Activated CD8-positive, alpha-beta T cell treated with anti-CD3 and anti-CD28 coated beads for 36 hours (primary cell): ENCODE results near the gene ADAMTS17. TPM values are rescaled to one million over a fixed set of nuclear protein-coding genes. Genes with fewer than 3 reads are reported as not detected.
"Not testable (repeated sequence)": the region's sequence is repeated elsewhere in the genome, so short reads cannot be mapped to it uniquely, and the experiment has no call there.

Experiments used
- ATAC-seq: fragments of 200-7000 bp; cut with Tn5 transposase; one replicate; pipeline ENCODE4 v1.10.0; 2021; ENCODE audit warnings: mild to moderate bottlenecking, moderate library complexity
- CTCF ChIA-PET: fragments of 350-600 bp; sonication (Branson Sonifier 250); formaldehyde crosslinking; loops from one replicate; lab custom pipeline; 2021; ENCODE audit warnings: antibody characterized with exemption; lab: Charles Lee
- POLR2A ChIA-PET: fragments of 350-600 bp; sonication (Branson Sonifier 250); formaldehyde crosslinking; loops from one replicate; lab custom pipeline; 2021; ENCODE audit warnings: antibody characterized with exemption; lab: Charles Lee
- DNase-seq: peaks from one replicate; pipeline ENCODE4 v3.0.0-alpha.2; 2020
- H3K27ac Mint-ChIP-seq: one replicate; pipeline ENCODE4 v1.8.0; 2021; ENCODE audit warnings: mild to moderate bottlenecking, mixed read lengths
- H3K27me3 Mint-ChIP-seq: one replicate; pipeline ENCODE4 v1.8.0; 2021; ENCODE audit warnings: mixed read lengths
- H3K36me3 Mint-ChIP-seq: one replicate; pipeline ENCODE4 v1.8.0; 2021; ENCODE audit warnings: low read depth, mixed read lengths
- H3K4me1 Mint-ChIP-seq: one replicate; pipeline ENCODE4 v1.8.0; 2021; ENCODE audit warnings: low read depth, mixed read lengths
- H3K4me3 Mint-ChIP-seq: one replicate; pipeline ENCODE4 v1.8.0; 2021; ENCODE audit warnings: mild to moderate bottlenecking, moderate library complexity, mixed read lengths
- H3K9me3 Mint-ChIP-seq: one replicate; pipeline ENCODE4 v1.8.0; 2021; ENCODE audit warnings: mixed read lengths
- CTCF ChIP-seq: fragments of 200-600 bp; IDR thresholded peaks from one replicate; pipeline ENCODE4 v1.8.0; 2022; ENCODE audit warnings: antibody characterized with exemption, mild to moderate bottlenecking
- intact Hi-C: fragments of 100-400 bp; cut with micrococcal nuclease; formaldehyde crosslinking; loops from one replicate; pipeline ENCODE4 v1.10.0; 2022
- total RNA-seq, 2 experiments: library from RNA; stranded (reverse); gene quantifications; one replicate each; pipeline ENCODE4 v1.2.3, GENCODE V29; 2021

Gene ADAMTS17
- total RNA-seq, 2 experiments from 2014 or later = 0.60 to 1.5 TPM

- ATAC-seq = no peak
- no peaks in the 10 kb centered on the region for H3K36me3 Mint-ChIP-seq
- H3K27me3 Mint-ChIP-seq = no peaks in the 10 kb centered on the region
- ChIA-PET POLR2A (no interaction called here), CTCF (interaction anchor here (1.4 kb wide), 1 partner anchor 10 kb away, joined by 4 read pairs; no protein-coding TSS in a partner anchor)
- no peak overlapping the region for H3K27ac Mint-ChIP-seq
- DNase-seq = no peak
- no peaks in the 10 kb centered on the region for H3K9me3 Mint-ChIP-seq
- no peak for TF ChIP-seq CTCF
- intact Hi-C loops = no loop called here
- no peaks in the 10 kb centered on the region for H3K4me1 Mint-ChIP-seq
- no peak overlapping the region for H3K4me3 Mint-ChIP-seq
Measured at GRCh38 chr15:100095541-100096247, 246.1 kb downstream of the ADAMTS17 start.

GRCh38 chr15:100094127-100094510 is 247.7 kb downstream of the ADAMTS17 start:
- Mint-ChIP-seq H3K27me3 (no peaks in the 10 kb centered on the region), H3K4me3 (no peak overlapping the region), H3K9me3 (no peaks in the 10 kb centered on the region), H3K27ac (peak overlapping the region; percentile 13), H3K4me1 (no peaks in the 10 kb centered on the region), H3K36me3 (no peaks in the 10 kb centered on the region)
- no peak for TF ChIP-seq CTCF
- intact Hi-C loops = no loop called here
- ChIA-PET CTCF (interaction anchor here (1.3 kb wide), 1 partner anchor 12 kb away, joined by 4 read pairs; no protein-coding TSS in a partner anchor), POLR2A (no interaction called here)
- DNase-seq (no peak), ATAC-seq (no peak)

- DNase-seq (no peak), ATAC-seq (no peak)
- CTCF ChIA-PET = no interaction called here
- POLR2A ChIA-PET = interaction anchor here (0.6 kb wide), 1 partner anchor 524 kb away, joined by 3 read pairs; no protein-coding TSS in a partner anchor
- intact Hi-C loops = no loop called here
- H3K27ac Mint-ChIP-seq = no peak overlapping the region
- no peaks in the 10 kb centered on the region for H3K9me3 Mint-ChIP-seq
- no peak overlapping the region for H3K4me3 Mint-ChIP-seq
- no peaks in the 10 kb centered on the region for H3K36me3 Mint-ChIP-seq
- H3K4me1 Mint-ChIP-seq = no peaks in the 10 kb centered on the region
- TF ChIP-seq CTCF = no peak
- H3K27me3 Mint-ChIP-seq = no peaks in the 10 kb centered on the region
Measured at GRCh38 chr15:100093211-100094126, 248.3 kb downstream of the ADAMTS17 start.

GRCh38 chr15:100092034-100092433 is 249.7 kb downstream of the ADAMTS17 start:
- POLR2A ChIA-PET = no interaction called here
- Mint-ChIP-seq H3K4me3 (no peak overlapping the region), H3K4me1 (no peaks in the 10 kb centered on the region), H3K27ac (no peak overlapping the region), H3K36me3 (no peaks in the 10 kb centered on the region), H3K27me3 (no peaks in the 10 kb centered on the region), H3K9me3 (no peaks in the 10 kb centered on the region)
- CTCF ChIA-PET = no interaction called here
- intact Hi-C loops = no loop called here
- ATAC-seq (no peak), DNase-seq (no peak)
- no peak for TF ChIP-seq CTCF

- ChIA-PET CTCF (no interaction called here), POLR2A (no interaction called here)
- H3K4me3 Mint-ChIP-seq = no peak overlapping the region
- no peaks in the 10 kb centered on the region for H3K9me3 Mint-ChIP-seq
- H3K27me3 Mint-ChIP-seq = no peaks in the 10 kb centered on the region
- H3K27ac Mint-ChIP-seq = no peak overlapping the region
- peaks cover 3% of the 10 kb centered on the region for H3K36me3 Mint-ChIP-seq
- ATAC-seq (no peak), DNase-seq (no peak)
- intact Hi-C loops = no loop called here
- no peaks in the 10 kb centered on the region for H3K4me1 Mint-ChIP-seq
- TF ChIP-seq CTCF = no peak
Measured at GRCh38 chr15:100090411-100090810, 251.4 kb downstream of the ADAMTS17 start.

- POLR2A ChIA-PET, CTCF ChIA-PET, H3K9me3 Mint-ChIP-seq, H3K4me1 Mint-ChIP-seq, H3K27ac Mint-ChIP-seq, ATAC-seq, DNase-seq, H3K4me3 Mint-ChIP-seq, H3K27me3 Mint-ChIP-seq, intact Hi-C loops, H3K36me3 Mint-ChIP-seq: not testable (repeated sequence)
Measured at GRCh38 chr15:100084042-100084821, 257.5 kb downstream of the ADAMTS17 start.
